Subcutaneous abdominal adipose tissue (tissue), 5 donors: ENCODE measurements around the gene ERC2.

Experiments used
- H3K27ac ChIP-seq: one replicate; pipeline ENCODE4 v1.7.0; 2013; ENCODE audit warnings: low read depth, mild to moderate bottlenecking, inconsistent platforms, low read length, moderate library complexity
- H3K27me3 ChIP-seq, 5 donors: one replicate each; pipeline ENCODE4 v1.7.0; 2013; ENCODE audit warnings: low read length in 5 of 5, inconsistent platforms in 1 of 5; ENCODE audit not compliant: control insufficient read depth in 5 of 5, insufficient read depth in 4 of 5
- H3K36me3 ChIP-seq, 5 donors: one replicate each; pipeline ENCODE4 v1.7.0; 2013; ENCODE audit warnings: low read length in 5 of 5; ENCODE audit not compliant: control insufficient read depth in 5 of 5, insufficient read depth in 5 of 5
- H3K4me1 ChIP-seq, 5 donors: one replicate each; pipeline ENCODE4 v1.7.0; 2013; ENCODE audit warnings: low read length in 5 of 5, mild to moderate bottlenecking in 3 of 5, moderate library complexity in 1 of 5; ENCODE audit not compliant: control insufficient read depth in 5 of 5, insufficient read depth in 5 of 5
- H3K4me3 ChIP-seq, 5 donors: one replicate each; pipeline ENCODE4 v1.7.0; 2013; ENCODE audit warnings: low read length in 5 of 5, low read depth in 1 of 5
- H3K9ac ChIP-seq, 5 donors: one replicate each; pipeline ENCODE4 v1.7.0; 2013; ENCODE audit warnings: low read length in 5 of 5, mild to moderate bottlenecking in 4 of 5, moderate library complexity in 3 of 5
- H3K9me3 ChIP-seq, 5 donors: one replicate each; pipeline ENCODE4 v1.7.0; 2013; ENCODE audit warnings: low read length in 5 of 5; ENCODE audit not compliant: control insufficient read depth in 5 of 5
- donor health status: healthy.
- donor health status: healthy.
- donor health status: healthy.
- donor health status: healthy.
- donor health status: healthy.

ERC2 gene

DNA sequence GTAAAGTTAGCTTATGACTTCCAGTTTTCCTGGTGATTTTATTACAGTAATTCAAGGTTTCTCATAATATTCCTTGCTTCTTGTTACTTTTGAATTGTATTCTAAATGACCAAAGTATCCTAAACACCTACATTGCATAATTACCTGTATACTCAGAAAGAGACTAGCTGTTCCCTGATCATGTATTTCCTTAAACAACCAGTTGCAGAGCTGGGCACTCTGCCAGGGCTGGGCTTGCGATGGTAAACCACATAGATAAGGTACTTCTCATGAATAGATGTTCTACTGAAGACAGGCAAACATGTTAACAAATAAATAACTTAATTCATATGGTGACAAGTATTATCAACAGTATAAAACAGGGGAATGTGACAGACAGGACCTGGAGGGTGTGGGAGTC is 838.8 kb downstream of the ERC2 start:
- no peaks in the 10 kb centered on the region for H3K9me3 ChIP-seq
- H3K27ac ChIP-seq = no peak overlapping the region
- peaks cover 0 to 13% (median 7%) of the 10 kb centered on the region in 5 donors for H3K4me1 ChIP-seq
- no peak overlapping the region for H3K9ac ChIP-seq
- H3K36me3 ChIP-seq = no peaks in the 10 kb centered on the region
- H3K4me3 ChIP-seq = no peak overlapping the region
- H3K27me3 ChIP-seq = no peaks in the 10 kb centered on the region

DNA sequence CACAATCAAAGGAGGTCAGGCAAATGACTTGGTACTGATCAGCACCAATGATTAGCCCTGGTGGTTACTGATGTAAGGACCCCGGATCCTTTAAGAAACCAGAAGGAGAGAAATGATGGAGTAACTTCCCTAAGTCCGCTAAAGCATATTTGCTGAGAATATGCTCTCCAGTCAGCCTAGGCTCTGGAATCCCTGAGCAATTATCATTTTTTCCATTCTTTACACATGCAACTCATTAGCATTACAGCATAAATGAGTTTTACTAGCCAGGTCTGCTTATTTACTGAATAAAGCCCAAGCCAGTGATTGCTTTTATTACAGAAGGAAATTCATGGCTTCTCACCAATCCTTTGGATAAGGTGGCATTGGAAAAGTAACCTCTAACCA is 842.0 kb downstream of the ERC2 start:
- Histone ChIP-seq H3K4me1 (peaks cover 0 to 15% (median 11%) of the 10 kb centered on the region in 5 donors), H3K4me3 (no peak overlapping the region)

GRCh38 chr3:55624238-55624637 is 844.0 kb downstream of the ERC2 start:
- H3K27ac ChIP-seq = no peak overlapping the region

More for the DNA sequence above, 842.0 kb downstream of the ERC2 start:
- Histone ChIP-seq H3K27me3 (no peaks in the 10 kb centered on the region), H3K9ac (no peak overlapping the region), H3K27ac (no peak overlapping the region), H3K9me3 (no peaks in the 10 kb centered on the region), H3K36me3 (no peaks in the 10 kb centered on the region)

GRCh38 chr3:55623786-55624185 is 844.5 kb downstream of the ERC2 start:
- Histone ChIP-seq H3K4me1 (peaks cover 0 to 20% (median 15%) of the 10 kb centered on the region in 5 donors), H3K9me3 (no peaks in the 10 kb centered on the region), H3K4me3 (no peak overlapping the region), H3K27me3 (no peaks in the 10 kb centered on the region), H3K36me3 (no peaks in the 10 kb centered on the region), H3K27ac (no peak overlapping the region), H3K9ac (no peak overlapping the region)

More at GRCh38 chr3:55624238-55624637, 844.0 kb downstream of the ERC2 start:
- H3K9me3 ChIP-seq = no peaks in the 10 kb centered on the region
- no peak overlapping the region for H3K4me3 ChIP-seq
- peaks cover 0 to 15% (median 13%) of the 10 kb centered on the region in 5 donors for H3K4me1 ChIP-seq
- no peak overlapping the region for H3K9ac ChIP-seq
- no peaks in the 10 kb centered on the region for H3K27me3 ChIP-seq
- no peaks in the 10 kb centered on the region for H3K36me3 ChIP-seq

GRCh38 chr3:55622733-55623132 is 845.5 kb downstream of the ERC2 start:
- Histone ChIP-seq H3K4me3 (no peak overlapping the region), H3K27ac (no peak overlapping the region), H3K4me1 (peaks cover 2 to 22% (median 18%) of the 10 kb centered on the region in 5 donors), H3K36me3 (no peaks in the 10 kb centered on the region), H3K9me3 (no peaks in the 10 kb centered on the region), H3K9ac (no peak overlapping the region), H3K27me3 (no peaks in the 10 kb centered on the region)

DNA sequence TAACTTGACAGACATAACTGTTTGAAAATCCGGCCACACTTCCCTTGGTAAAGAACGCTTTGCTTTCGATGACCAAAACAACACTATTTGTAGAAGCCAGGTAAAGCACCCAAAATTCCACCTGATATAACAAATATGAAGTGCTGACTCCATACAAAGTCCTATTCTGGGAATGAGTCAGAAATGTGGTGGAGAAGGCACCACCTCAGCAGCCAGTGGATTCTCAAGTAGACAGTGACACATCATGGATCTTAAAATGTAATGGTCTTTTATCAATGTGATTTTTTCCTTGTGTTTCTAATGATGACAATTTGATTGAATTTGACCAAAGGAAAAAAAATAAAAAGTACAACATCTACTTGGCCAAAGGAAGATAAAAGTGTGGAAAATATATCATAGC is 846.2 kb downstream of the ERC2 start:
- peaks cover 2 to 22% (median 18%) of the 10 kb centered on the region in 5 donors for H3K4me1 ChIP-seq
- H3K9ac ChIP-seq = no peak overlapping the region
- H3K36me3 ChIP-seq = no peaks in the 10 kb centered on the region
- no peaks in the 10 kb centered on the region for H3K27me3 ChIP-seq
- no peak overlapping the region for H3K27ac ChIP-seq
- no peaks in the 10 kb centered on the region for H3K9me3 ChIP-seq
- no peak overlapping the region for H3K4me3 ChIP-seq

DNA sequence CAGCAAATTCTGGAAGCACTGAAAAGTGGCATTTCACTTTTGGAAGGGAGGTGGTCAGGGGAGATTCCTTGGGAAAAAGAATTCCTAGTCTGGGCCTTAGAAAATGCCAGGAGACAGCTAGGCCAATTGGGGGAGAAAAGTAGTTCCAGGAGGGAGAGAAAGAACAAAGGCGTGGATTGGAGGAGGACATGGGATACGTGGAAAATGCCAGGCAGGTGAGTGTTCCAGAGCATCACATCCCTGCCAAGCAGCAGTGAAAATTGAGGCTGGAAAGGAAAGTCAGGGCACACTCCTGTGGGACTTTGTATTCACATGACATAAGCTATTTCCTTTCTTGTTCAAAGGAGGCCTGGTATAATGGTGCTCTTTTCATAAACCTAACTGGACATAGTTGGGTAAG is 846.6 kb downstream of the ERC2 start:
- H3K9ac ChIP-seq = no peak overlapping the region
- H3K36me3 ChIP-seq = no peaks in the 10 kb centered on the region
- peaks cover 2 to 21% (median 17%) of the 10 kb centered on the region in 5 donors for H3K4me1 ChIP-seq
- no peak overlapping the region for H3K27ac ChIP-seq
- no peaks in the 10 kb centered on the region for H3K27me3 ChIP-seq
- H3K9me3 ChIP-seq = no peaks in the 10 kb centered on the region
- H3K4me3 ChIP-seq = no peak overlapping the region

DNA sequence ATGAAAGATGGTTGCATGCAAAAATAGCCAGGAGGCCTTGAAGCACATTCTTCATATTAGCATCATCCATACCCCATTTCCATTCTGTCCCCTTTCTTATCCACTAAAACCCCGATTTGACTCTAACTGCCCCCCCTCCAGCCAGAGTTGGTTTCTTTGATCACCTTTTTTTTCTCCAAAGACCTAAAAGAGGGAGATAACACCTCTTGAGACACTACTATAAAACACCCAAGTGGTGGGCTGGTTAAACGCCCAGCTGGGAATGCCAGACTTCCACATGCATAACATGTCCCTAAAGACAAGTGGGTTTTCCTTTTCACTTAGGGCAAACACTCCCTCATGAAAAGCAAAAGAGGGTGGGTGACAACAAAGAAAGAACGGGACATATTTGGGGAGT is 847.2 kb downstream of the ERC2 start:
- no peak overlapping the region for H3K9ac ChIP-seq
- H3K9me3 ChIP-seq = no peaks in the 10 kb centered on the region
- H3K4me3 ChIP-seq = no peak overlapping the region
- no peaks in the 10 kb centered on the region for H3K27me3 ChIP-seq
- H3K4me1 ChIP-seq = peaks cover 2 to 16% (median 11%) of the 10 kb centered on the region in 5 donors
- no peaks in the 10 kb centered on the region for H3K36me3 ChIP-seq
- H3K27ac ChIP-seq = no peak overlapping the region

- Histone ChIP-seq H3K9ac (no peak overlapping the region), H3K9me3 (no peaks in the 10 kb centered on the region), H3K4me1 (peaks cover 2 to 11% (median 6%) of the 10 kb centered on the region in 5 donors), H3K4me3 (no peak overlapping the region), H3K27me3 (no peaks in the 10 kb centered on the region), H3K27ac (no peak overlapping the region), H3K36me3 (no peaks in the 10 kb centered on the region)
These were observed 847.8 kb downstream of the ERC2 start for GRCh38 chr3:55620351-55621025.

- H3K36me3 ChIP-seq = no peaks in the 10 kb centered on the region
- H3K9me3 ChIP-seq = no peaks in the 10 kb centered on the region
- peak overlapping the region in 1 of 5 donors; percentile 18 for H3K4me3 ChIP-seq
- H3K9ac ChIP-seq = no peak overlapping the region
- H3K4me1 ChIP-seq = peaks cover 2 to 11% (median 6%) of the 10 kb centered on the region in 5 donors
- no peak overlapping the region for H3K27ac ChIP-seq
- no peaks in the 10 kb centered on the region for H3K27me3 ChIP-seq
These were observed 849.0 kb downstream of the ERC2 start for GRCh38 chr3:55619046-55619808.
